ENCODE measurements around the gene CD5L.

CD5L gene

DNA sequence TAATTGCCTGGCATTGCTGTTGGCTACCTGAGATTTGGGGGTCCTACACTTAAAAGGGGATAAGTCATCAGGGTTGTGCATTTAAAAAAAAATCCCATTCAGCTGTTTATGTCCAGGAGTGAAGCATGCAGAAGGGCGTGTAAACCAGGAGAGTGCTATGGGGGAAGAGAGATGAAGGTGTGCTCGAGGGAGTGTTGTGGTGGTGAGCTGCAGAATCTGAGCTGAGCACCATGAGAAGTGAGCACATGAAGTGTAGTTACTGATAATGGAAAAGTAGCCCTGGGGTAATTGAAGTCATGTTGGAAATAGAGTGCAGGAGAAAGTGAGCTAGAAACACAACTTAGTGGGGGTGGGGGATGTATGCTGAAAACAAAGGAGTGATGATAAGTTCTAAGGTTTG is 22.4 kb downstream of the CD5L start:
- TF ChIP-seq, protein P1, sequence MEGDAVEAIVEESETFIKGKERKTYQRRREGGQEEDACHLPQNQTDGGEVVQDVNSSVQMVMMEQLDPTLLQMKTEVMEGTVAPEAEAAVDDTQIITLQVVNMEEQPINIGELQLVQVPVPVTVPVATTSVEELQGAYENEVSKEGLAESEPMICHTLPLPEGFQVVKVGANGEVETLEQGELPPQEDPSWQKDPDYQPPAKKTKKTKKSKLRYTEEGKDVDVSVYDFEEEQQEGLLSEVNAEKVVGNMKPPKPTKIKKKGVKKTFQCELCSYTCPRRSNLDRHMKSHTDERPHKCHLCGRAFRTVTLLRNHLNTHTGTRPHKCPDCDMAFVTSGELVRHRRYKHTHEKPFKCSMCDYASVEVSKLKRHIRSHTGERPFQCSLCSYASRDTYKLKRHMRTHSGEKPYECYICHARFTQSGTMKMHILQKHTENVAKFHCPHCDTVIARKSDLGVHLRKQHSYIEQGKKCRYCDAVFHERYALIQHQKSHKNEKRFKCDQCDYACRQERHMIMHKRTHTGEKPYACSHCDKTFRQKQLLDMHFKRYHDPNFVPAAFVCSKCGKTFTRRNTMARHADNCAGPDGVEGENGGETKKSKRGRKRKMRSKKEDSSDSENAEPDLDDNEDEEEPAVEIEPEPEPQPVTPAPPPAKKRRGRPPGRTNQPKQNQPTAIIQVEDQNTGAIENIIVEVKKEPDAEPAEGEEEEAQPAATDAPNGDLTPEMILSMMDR (conservative IDR thresholded peaks at IDR 0.05): no peak
- TF ChIP-seq ZFX (IDR thresholded peaks at IDR 0.05): no peak
- H3K27ac ChIP-seq: no peak overlapping the region

- TF ChIP-seq, protein P1 (conservative IDR thresholded peaks at IDR 0.05): no peak
- no peak for TF ChIP-seq ZFX (IDR thresholded peaks at IDR 0.05)
- no peak overlapping the region for H3K27ac ChIP-seq
Observed at GRCh38 chr1:157813269-157813668, 28.3 kb downstream of the CD5L start.

GRCh38 chr1:157806431-157807149 is 35.0 kb downstream of the CD5L start:
- no peak for TF ChIP-seq ZFX (IDR thresholded peaks at IDR 0.05)
- TF ChIP-seq, protein P1 (conservative IDR thresholded peaks at IDR 0.05): no peak
- no peak overlapping the region for H3K27ac ChIP-seq

DNA sequence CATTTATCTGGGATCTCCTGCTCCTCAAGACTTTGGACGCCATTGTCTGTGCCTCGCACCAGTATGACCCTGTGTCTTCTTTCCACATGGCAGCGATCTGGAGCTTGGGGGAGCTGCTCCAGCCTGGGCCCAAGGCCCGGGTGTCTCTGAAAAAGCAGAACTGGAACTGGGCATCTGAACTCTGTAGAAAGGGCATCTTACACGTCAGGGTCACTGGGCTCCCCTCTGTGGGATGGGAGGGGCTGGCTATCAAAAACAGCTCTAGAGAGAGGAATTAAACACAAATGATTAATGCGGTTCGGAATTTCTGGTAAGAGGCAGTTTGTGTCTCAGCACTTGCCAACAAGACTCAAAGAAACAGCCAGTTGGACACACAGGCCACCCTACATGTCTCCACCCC is 37.8 kb downstream of the CD5L start:
- H3K27ac ChIP-seq: no peak overlapping the region
- TF ChIP-seq ZFX (IDR thresholded peaks at IDR 0.05): no peak
- TF ChIP-seq, protein P1 (conservative IDR thresholded peaks at IDR 0.05): no peak

DNA sequence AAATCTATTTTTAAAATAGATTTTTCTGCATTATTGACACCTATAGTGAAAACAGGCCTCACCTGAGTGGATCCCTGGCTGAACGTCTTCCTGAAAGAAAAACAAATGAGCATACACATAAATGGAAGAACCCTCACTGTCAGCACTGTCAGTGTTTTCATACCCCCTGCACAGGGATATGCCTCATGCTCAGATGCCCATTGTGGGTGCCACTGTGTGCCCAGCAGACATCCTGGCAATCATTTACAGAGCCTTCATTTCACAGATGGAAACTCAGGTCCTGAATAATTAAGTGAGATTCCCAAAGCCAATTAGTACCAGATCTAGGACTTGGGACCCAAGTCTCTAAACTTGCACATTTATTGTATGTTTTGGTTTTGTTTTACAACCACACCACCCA is 41.6 kb downstream of the CD5L start:
- H3K27ac ChIP-seq: no peak overlapping the region
- TF ChIP-seq, protein P1 (conservative IDR thresholded peaks at IDR 0.05): no peak
- no peak for TF ChIP-seq ZFX (IDR thresholded peaks at IDR 0.05)

GRCh38 chr1:157798211-157798610 is 43.4 kb downstream of the CD5L start:
- H3K27ac ChIP-seq: no peak overlapping the region
- TF ChIP-seq, protein P1 (conservative IDR thresholded peaks at IDR 0.05): no peak
- no peak for TF ChIP-seq ZFX (IDR thresholded peaks at IDR 0.05)

DNA sequence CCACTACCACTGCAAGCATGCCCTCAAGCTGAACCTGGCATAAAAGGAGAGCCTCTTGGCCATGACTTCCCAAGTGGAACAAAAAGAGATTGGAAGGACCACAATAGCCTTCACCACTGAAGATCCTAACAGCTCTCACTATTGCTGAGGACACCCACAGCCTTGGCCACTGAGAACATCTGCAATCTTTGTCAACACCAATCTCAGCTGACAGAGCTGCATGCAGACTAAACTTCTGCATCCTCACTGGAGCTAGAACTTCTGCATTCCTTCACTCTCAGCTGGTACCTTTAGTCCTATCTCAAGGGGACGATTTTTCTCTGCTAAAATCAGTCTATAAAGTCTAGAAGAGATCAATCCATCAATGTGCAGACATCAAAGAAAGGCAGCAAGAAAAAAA is 56.4 kb downstream of the CD5L start:
- no peak overlapping the region for H3K27ac ChIP-seq
- TF ChIP-seq, protein P1 (conservative IDR thresholded peaks at IDR 0.05): no peak
- no peak for TF ChIP-seq ZFX (IDR thresholded peaks at IDR 0.05)
